Measurements from ENCODE around the gene GPR108. TPM values are rescaled to one million over a fixed set of nuclear protein-coding genes. Genes with fewer than 3 reads are reported as not detected.
A peak's percentile ranks its signal among the peaks of the same experiment; 100 is the strongest.

GPR108 gene
- total RNA-seq, 1 donor from 2014 or later: 51.4 TPM

GRCh38 chr19:6736169-6736916, 1.0 kb downstream of the GPR108 start:
- Mint-ChIP-seq H3K27ac (peak overlapping the region; percentile 98), H3K4me1 (peaks cover 39% of the 10 kb centered on the region), H3K27me3 (ENCODE audit: low read depth) (no peaks in the 10 kb centered on the region), H3K4me3 (peak overlapping the region; percentile 98), H3K36me3 (peaks cover 6% of the 10 kb centered on the region), H3K9me3 (no peaks in the 10 kb centered on the region)
- peak in 1 of 2 experiments; percentile 73 for DNase-seq (ENCODE audit: low spot score in 2 of 2, unreplicated experiment in 2 of 2)
- peak; percentile 41 for TF ChIP-seq CTCF (IDR thresholded peaks at IDR 0.05; ENCODE audit: unreplicated experiment)

GRCh38 chr19:6735181-6735911, 2.0 kb downstream of the GPR108 start:
- no peak for TF ChIP-seq CTCF (IDR thresholded peaks at IDR 0.05; ENCODE audit: unreplicated experiment)
- no peak for DNase-seq (ENCODE audit: low spot score in 2 of 2, unreplicated experiment in 2 of 2)
- Mint-ChIP-seq H3K27me3 (ENCODE audit: low read depth) (no peaks in the 10 kb centered on the region), H3K36me3 (peaks cover 6% of the 10 kb centered on the region), H3K4me1 (peaks cover 32% of the 10 kb centered on the region), H3K4me3 (peak overlapping the region; percentile 98), H3K9me3 (no peaks in the 10 kb centered on the region), H3K27ac (peak overlapping the region; percentile 98)

- peaks cover 10% of the 10 kb centered on the region for H3K36me3 Mint-ChIP-seq
- DNase-seq (ENCODE audit: low spot score in 2 of 2, unreplicated experiment in 2 of 2): no peak
- no peak overlapping the region for H3K27ac Mint-ChIP-seq
- H3K4me3 Mint-ChIP-seq: no peak overlapping the region
- TF ChIP-seq CTCF (IDR thresholded peaks at IDR 0.05; ENCODE audit: unreplicated experiment): no peak
- no peaks in the 10 kb centered on the region for H3K9me3 Mint-ChIP-seq
- peaks cover 31% of the 10 kb centered on the region for H3K4me1 Mint-ChIP-seq
- H3K27me3 Mint-ChIP-seq (ENCODE audit: low read depth): no peaks in the 10 kb centered on the region
These were observed 3.2 kb downstream of the GPR108 start for GRCh38 chr19:6734096-6734696.

- H3K4me1 Mint-ChIP-seq: peaks cover 24% of the 10 kb centered on the region
- H3K27ac Mint-ChIP-seq: no peak overlapping the region
- no peak overlapping the region for H3K4me3 Mint-ChIP-seq
- H3K27me3 Mint-ChIP-seq (ENCODE audit: low read depth): no peaks in the 10 kb centered on the region
- TF ChIP-seq CTCF (IDR thresholded peaks at IDR 0.05; ENCODE audit: unreplicated experiment): peak; percentile 38
- DNase-seq (ENCODE audit: low spot score in 2 of 2, unreplicated experiment in 2 of 2): no peak
- no peaks in the 10 kb centered on the region for H3K9me3 Mint-ChIP-seq
- H3K36me3 Mint-ChIP-seq: peaks cover 10% of the 10 kb centered on the region
These were observed 3.9 kb downstream of the GPR108 start for GRCh38 chr19:6733338-6734095.

GRCh38 chr19:6732803-6733337, 4.5 kb downstream of the GPR108 start:
- peaks cover 17% of the 10 kb centered on the region for H3K4me1 Mint-ChIP-seq
- DNase-seq (ENCODE audit: low spot score in 2 of 2, unreplicated experiment in 2 of 2): no peak
- H3K36me3 Mint-ChIP-seq: peaks cover 10% of the 10 kb centered on the region
- H3K4me3 Mint-ChIP-seq: no peak overlapping the region
- H3K27me3 Mint-ChIP-seq (ENCODE audit: low read depth): no peaks in the 10 kb centered on the region
- TF ChIP-seq CTCF (IDR thresholded peaks at IDR 0.05; ENCODE audit: unreplicated experiment): no peak
- H3K9me3 Mint-ChIP-seq: no peaks in the 10 kb centered on the region
- H3K27ac Mint-ChIP-seq: no peak overlapping the region
